GM10248 (cell line): Measurements from ENCODE around the gene MYO1F.

Experiments
- CTCF ChIA-PET: fragments of 300-600 bp; sonication (Branson Sonifier 250); formaldehyde crosslinking; extraction: SDS; loops from one replicate; lab custom pipeline; 2021; ENCODE audit warnings: antibody characterized with exemption; lab: Yijun Ruan, JAX
- POLR2A ChIA-PET: fragments of 350-650 bp; sonication (Branson Sonifier 250); formaldehyde crosslinking; extraction: SDS; loops from one replicate; lab custom pipeline; 2020; ENCODE audit warnings: antibody characterized with exemption; lab: Yijun Ruan, JAX
- DNase-seq: peaks from one replicate; pipeline ENCODE4 v3.0.0; 2012; ENCODE audit errors: extremely low spot score
- CTCF ChIP-seq: IDR thresholded peaks from 2 replicates; pipeline ENCODE4 v1.5.1; 2012; ENCODE audit warnings: mild to moderate bottlenecking, low read depth; ENCODE audit errors: extremely low read depth, missing control alignments, control extremely low read depth

MYO1F gene

GRCh38 chr19:8510589-8511115 is 66.6 kb downstream of the MYO1F start:
- ChIA-PET POLR2A (no interaction called here), CTCF (no interaction called here)
- no peak for TF ChIP-seq CTCF
- DNase-seq = no peak

- ChIA-PET POLR2A (no interaction called here), CTCF (interaction anchor here (0.9 to 4.1 kb wide), 13 partner anchors 10 to 153 kb away, joined by 3 to 20 read pairs (median 5); partner anchors contain the start of gene MYO1F)
- TF ChIP-seq CTCF = no peak
- DNase-seq = no peak
These were observed 70.8 kb downstream of the MYO1F start for GRCh38 chr19:8506402-8506957.

GRCh38 chr19:8505680-8506401 is 71.4 kb downstream of the MYO1F start:
- ChIA-PET CTCF (interaction anchor here (0.7 to 4.1 kb wide), 24 partner anchors 8 to 152 kb away, joined by 3 to 20 read pairs (median 4); partner anchors contain the start of genes MARCHF2, MYO1F and ZNF414), POLR2A (interaction anchor here (0.9 kb wide), 1 partner anchor 8 kb away, joined by 3 read pairs; the partner anchor contains the start of gene ZNF414)
- peak; percentile 84 for DNase-seq
- TF ChIP-seq CTCF = peak; percentile 87

GRCh38 chr19:8504919-8505318 is 72.3 kb downstream of the MYO1F start:
- TF ChIP-seq CTCF = no peak
- ChIA-PET CTCF (interaction anchor here (0.7 to 4.1 kb wide), 17 partner anchors 9 to 151 kb away, joined by 3 to 20 read pairs (median 4); partner anchors contain the start of genes MARCHF2 and ZNF414), POLR2A (interaction anchor here (0.9 kb wide), 1 partner anchor 9 kb away, joined by 3 read pairs; the partner anchor contains the start of gene ZNF414)
- no peak for DNase-seq

- TF ChIP-seq CTCF = no peak
- DNase-seq = peak; percentile 55
- ChIA-PET POLR2A (no interaction called here), CTCF (interaction anchor here (1.0 to 4.1 kb wide), 7 partner anchors 9 to 150 kb away, joined by 4 to 20 read pairs (median 8); partner anchors contain the start of gene ZNF414)
These were observed 73.1 kb downstream of the MYO1F start for GRCh38 chr19:8504171-8504570.

- ChIA-PET CTCF (interaction anchor here (1.0 to 4.1 kb wide), 4 partner anchors 8 to 150 kb away, joined by 4 to 20 read pairs (median 12); no protein-coding TSS in a partner anchor), POLR2A (no interaction called here)
- no peak for TF ChIP-seq CTCF
- DNase-seq = no peak
These were observed 73.7 kb downstream of the MYO1F start for GRCh38 chr19:8503510-8503909.
